ENCODE measurements around the gene RCC1. TPM values are rescaled to one million over a fixed set of nuclear protein-coding genes. Genes with fewer than 3 reads are reported as not detected.
"Not testable (repeated sequence)": the region's sequence is repeated elsewhere in the genome, so short reads cannot be mapped to it uniquely, and the experiment has no call there.

Gene RCC1
- total and polyA plus RNA-seq, 12 donors, result 12.6 to 24.4 (median 17.2) TPM

DNA sequence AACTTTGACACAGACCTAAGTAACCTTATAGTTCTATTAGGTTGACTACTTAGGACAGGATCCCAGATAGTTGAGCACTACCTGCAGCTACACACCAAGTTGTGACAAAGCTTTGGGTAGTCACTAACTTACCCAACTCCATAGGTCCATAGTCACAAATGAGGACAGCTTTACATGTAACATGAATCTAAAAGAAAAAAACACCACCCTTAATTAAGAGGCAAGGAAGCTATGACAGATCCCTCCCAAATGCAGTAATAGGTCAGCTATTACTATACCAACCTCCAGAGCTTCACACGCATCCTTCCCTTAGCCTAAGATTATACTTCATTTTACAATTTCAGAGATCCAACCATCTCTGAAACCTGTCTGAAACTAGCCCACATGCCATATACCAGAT is 73.6 kb downstream of the RCC1 start:
- Histone ChIP-seq H3K4me3 (no peak overlapping the region), H3K27me3 (no peaks in the 10 kb centered on the region), H3K4me1 (replicated peaks in 1 of 2) (peaks cover 5 to 15% of the 10 kb centered on the region in 2 donors), H3K36me3 (replicated peaks in 1 of 2) (peaks cover 0 to 42% of the 10 kb centered on the region in 2 donors), H3K9me3 (replicated peaks in 1 of 3) (no peaks in the 10 kb centered on the region), H3K27ac (peak overlapping the region in 1 of 5 donors; percentile 8)
- intact Hi-C loops (cut with DNase I), result no loop called here
- 81 to 100% (median 100%) methylated on average over 1 of the region's 1 CpG for WGBS, 4 donors
- TF ChIP-seq, protein P1, sequence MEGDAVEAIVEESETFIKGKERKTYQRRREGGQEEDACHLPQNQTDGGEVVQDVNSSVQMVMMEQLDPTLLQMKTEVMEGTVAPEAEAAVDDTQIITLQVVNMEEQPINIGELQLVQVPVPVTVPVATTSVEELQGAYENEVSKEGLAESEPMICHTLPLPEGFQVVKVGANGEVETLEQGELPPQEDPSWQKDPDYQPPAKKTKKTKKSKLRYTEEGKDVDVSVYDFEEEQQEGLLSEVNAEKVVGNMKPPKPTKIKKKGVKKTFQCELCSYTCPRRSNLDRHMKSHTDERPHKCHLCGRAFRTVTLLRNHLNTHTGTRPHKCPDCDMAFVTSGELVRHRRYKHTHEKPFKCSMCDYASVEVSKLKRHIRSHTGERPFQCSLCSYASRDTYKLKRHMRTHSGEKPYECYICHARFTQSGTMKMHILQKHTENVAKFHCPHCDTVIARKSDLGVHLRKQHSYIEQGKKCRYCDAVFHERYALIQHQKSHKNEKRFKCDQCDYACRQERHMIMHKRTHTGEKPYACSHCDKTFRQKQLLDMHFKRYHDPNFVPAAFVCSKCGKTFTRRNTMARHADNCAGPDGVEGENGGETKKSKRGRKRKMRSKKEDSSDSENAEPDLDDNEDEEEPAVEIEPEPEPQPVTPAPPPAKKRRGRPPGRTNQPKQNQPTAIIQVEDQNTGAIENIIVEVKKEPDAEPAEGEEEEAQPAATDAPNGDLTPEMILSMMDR (IDR thresholded peaks at IDR 0.05), result no peak
- no peak for TF ChIP-seq POLR2A (IDR thresholded peaks at IDR 0.05)
- no peak for DNase-seq

DNA sequence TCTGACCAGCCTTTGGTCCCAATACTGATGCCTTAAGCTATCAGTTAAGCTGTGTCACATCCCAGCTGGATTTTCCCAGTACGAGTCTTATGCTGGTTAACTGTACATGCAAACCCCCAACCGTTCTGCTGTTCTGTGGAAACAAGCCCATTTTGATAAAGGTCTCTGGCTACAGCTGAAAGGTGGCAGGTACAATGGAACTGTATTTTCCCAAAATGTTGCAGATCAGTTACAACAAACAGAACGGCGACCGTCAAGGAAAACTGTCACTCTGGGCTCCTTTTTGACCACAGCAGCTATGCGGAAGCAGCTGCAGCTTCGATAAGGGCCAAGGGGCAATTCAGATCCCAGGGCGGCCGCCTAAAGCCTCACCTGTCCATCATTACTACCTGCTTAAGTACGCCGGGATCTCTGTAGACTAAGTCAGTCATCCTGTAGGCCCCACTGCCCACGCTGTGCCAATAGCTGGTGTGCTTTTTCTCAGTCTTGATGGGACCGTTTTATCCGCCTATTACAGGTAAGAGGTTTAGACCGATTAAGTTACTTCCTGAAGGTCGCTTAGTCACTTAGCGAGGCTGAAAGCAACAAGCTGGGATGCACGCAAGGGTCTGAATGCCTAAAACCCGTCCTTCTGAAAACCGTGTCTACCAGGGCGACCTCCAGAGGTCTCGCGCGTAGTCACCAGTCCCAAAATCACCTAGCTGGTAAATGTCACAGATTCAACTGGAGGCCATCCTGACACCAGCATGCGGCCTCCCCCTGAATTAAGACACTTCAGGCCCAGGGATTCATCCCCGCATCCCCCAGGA is 75.1 kb downstream of the RCC1 start:
- peak overlapping the region; percentile 59 to 95 (median 83) for H3K4me3 ChIP-seq
- peak overlapping the region; percentile 45 to 91 (median 82) for H3K27ac ChIP-seq
- DNase-seq, result peak in 5 of 7 donors; percentile 42 to 71 (median 45)
- H3K27me3 ChIP-seq, result no peaks in the 10 kb centered on the region
- intact Hi-C loops (cut with DNase I), result no loop called here
- TF ChIP-seq POLR2A (IDR thresholded peaks at IDR 0.05), result no peak
- TF ChIP-seq, protein P1 (IDR thresholded peaks at IDR 0.05), result no peak
- H3K4me1 ChIP-seq (replicated peaks in 1 of 2), result peaks cover 5 to 15% of the 10 kb centered on the region in 2 donors
- no peaks in the 10 kb centered on the region for H3K9me3 ChIP-seq (replicated peaks in 1 of 3)
- WGBS, 4 donors, result 0 to 16% (median 6%) methylated on average over 8 to 26 of the region's 26 CpGs
- peaks cover 0 to 37% of the 10 kb centered on the region in 2 donors for H3K36me3 ChIP-seq (replicated peaks in 1 of 2)

DNA sequence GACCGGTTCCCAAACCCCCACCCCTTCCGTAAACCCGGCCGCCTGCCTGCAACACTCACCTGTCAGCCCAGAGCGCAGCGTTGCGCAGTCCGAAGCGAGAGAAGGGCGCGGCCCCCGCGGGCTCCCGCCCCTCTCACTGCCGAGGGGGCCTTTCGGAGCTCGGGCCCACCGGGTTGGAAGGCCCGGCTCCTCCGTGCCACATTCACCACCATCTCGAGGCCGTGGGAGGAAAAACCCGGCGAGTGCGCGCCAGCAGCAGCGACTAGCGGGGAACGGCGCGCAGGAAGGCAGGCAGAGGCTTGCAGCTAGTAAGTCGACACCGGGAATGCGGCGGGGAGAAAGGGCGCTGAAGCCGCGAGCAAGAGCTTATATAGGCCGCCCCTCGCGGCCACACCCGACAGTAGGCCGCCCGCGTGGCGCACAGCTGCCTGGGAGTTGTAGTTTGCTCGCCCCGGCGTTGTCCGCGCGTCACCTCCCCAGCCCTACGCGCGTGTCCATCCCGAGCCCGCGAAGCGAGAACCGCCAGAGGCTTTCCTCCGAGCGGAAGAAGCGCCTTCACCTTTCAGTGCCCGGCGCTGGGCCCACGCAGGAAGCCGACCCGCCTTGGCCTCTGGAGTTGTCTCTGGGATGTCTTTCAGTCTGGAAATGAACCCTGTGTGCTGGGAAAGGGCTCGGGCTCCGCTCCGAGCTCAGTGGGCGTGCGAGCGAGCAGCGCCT is 75.8 kb downstream of the RCC1 start:
- 0 to 2% (median 0%) methylated on average over 7 to 75 of the region's 75 CpGs for WGBS, 4 donors
- Histone ChIP-seq H3K36me3 (replicated peaks in 1 of 2) (peaks cover 0 to 33% of the 10 kb centered on the region in 2 donors), H3K27me3 (no peaks in the 10 kb centered on the region), H3K4me3 (peak overlapping the region; percentile 59 to 95 (median 83)), H3K4me1 (replicated peaks in 1 of 2) (peaks cover 5 to 15% of the 10 kb centered on the region in 2 donors), H3K9me3 (replicated peaks in 1 of 3) (no peaks in the 10 kb centered on the region), H3K27ac (peak overlapping the region; percentile 45 to 91 (median 82))
- intact Hi-C loops (cut with DNase I), result no loop called here
- TF ChIP-seq POLR2A (IDR thresholded peaks at IDR 0.05), result peak; percentile 85 to 93
- TF ChIP-seq, protein P1 (IDR thresholded peaks at IDR 0.05), result peak in 4 of 6 experiments; percentile 16 to 54 (median 37)
- DNase-seq, result peak; percentile 95 to 98 (median 97)

DNA sequence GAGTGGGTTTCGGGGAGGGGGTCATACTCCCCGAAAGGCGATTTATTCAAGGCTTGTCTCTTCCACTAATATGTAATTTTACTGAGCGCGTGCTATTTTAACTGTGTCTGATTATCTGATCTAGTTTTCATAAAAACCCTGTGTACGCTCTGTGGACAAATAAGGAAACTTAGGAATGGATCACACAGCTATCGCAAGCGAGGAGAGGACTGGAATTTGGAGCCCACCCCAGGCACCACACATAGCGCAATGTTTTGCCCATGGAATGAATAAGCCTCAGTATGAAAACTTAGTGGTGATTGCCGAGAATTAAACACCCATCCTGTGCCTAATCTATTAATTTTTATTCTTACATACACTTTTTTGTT is 76.4 kb downstream of the RCC1 start:
- DNase-seq, result peak in 1 of 7 donors; percentile 12
- H3K27me3 ChIP-seq, result no peaks in the 10 kb centered on the region
- WGBS, 4 donors, result 3 to 5% (median 4%) methylated on average over 10 of the region's 10 CpGs
- H3K4me1 ChIP-seq (replicated peaks in 1 of 2), result peaks cover 5 to 15% of the 10 kb centered on the region in 2 donors
- intact Hi-C loops (cut with DNase I), result no loop called here
- H3K36me3 ChIP-seq (replicated peaks in 1 of 2), result peaks cover 0 to 27% of the 10 kb centered on the region in 2 donors
- peak overlapping the region in 3 of 4 donors; percentile 28 to 95 (median 85) for H3K4me3 ChIP-seq
- TF ChIP-seq POLR2A (IDR thresholded peaks at IDR 0.05), result no peak
- TF ChIP-seq, protein P1 (IDR thresholded peaks at IDR 0.05), result no peak
- H3K9me3 ChIP-seq (replicated peaks in 1 of 3), result no peaks in the 10 kb centered on the region
- H3K27ac ChIP-seq, result peak overlapping the region; percentile 45 to 91 (median 82)

DNA sequence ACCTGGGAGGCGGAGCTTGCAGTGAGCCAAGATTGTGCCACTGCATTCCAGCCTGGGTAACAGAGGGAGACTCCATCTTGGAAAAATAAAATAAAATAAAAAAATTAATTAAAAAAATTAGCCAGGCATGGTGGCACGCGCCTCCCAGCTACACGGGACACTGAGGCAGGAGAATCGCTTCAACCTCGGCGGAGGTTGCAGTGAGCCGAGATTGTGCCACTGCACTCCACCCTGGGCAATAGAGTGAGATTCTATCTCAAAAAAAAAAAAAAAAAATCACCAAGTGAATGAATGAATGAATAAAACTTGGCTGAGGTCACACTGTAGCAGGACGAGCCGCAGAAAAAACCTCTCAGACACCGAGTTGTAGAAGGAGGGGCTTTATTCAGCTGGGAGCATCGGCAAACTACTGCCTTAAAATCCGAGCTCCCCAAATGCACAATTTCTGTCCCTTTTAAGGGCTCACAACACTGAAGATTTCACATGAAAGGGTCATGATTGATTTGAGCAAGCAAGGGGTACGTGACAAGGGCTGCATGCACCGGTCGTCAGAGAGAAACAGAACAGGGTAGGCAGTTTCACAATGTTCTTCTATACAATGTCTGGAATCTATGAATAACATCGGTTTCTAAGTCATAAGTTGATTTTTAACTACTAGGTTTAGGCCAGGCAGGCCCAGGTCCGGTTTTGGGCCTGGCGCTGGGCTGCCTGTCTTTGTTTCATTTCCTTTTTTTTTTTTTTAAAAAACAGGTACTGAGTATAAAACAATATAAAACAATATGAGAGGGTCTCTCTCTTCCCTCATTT is 80.9 kb downstream of the RCC1 start:
- H3K27ac ChIP-seq; DNase-seq; H3K27me3 ChIP-seq; H3K9me3 ChIP-seq (replicated peaks in 1 of 3); H3K4me1 ChIP-seq (replicated peaks in 1 of 2); H3K36me3 ChIP-seq (replicated peaks in 1 of 2); H3K4me3 ChIP-seq; intact Hi-C loops (cut with DNase I): not testable (repeated sequence)
- WGBS, 4 donors, result 88 to 93% (median 91%) methylated on average over 19 of the region's 19 CpGs

Data from adrenal gland (tissue), 12 donors.